Astrocyte of the spinal cord (primary cell): ENCODE data around the gene EIF1B.

Experiments used
- DNase-seq: peaks from one replicate; pipeline ENCODE4 v3.0.0; 2011; ENCODE audit warnings: low read depth, low spot score
- H3K4me3 ChIP-seq: 2 replicates; pipeline ENCODE4 v1.5.1; 2011; ENCODE audit warnings: low read depth, mild to moderate bottlenecking, low read length, moderate library complexity
- in situ Hi-C: cut with HindIII; loops from 2 replicates; pipeline ENCODE4 v1.10.0; 2017; ENCODE audit warnings: low sequenced_read_pairs
- TF ChIP-seq, protein P1 (sequence below): IDR thresholded peaks from 2 replicates; pipeline ENCODE4 v1.5.1; 2012; ENCODE audit warnings: low read depth, mild to moderate bottlenecking, low read length, inconsistent platforms

Gene EIF1B

GRCh38 chr3:40294434-40294833 lies 15.1 kb upstream of the EIF1B start:
- no peak for DNase-seq
- TF ChIP-seq, protein P1, sequence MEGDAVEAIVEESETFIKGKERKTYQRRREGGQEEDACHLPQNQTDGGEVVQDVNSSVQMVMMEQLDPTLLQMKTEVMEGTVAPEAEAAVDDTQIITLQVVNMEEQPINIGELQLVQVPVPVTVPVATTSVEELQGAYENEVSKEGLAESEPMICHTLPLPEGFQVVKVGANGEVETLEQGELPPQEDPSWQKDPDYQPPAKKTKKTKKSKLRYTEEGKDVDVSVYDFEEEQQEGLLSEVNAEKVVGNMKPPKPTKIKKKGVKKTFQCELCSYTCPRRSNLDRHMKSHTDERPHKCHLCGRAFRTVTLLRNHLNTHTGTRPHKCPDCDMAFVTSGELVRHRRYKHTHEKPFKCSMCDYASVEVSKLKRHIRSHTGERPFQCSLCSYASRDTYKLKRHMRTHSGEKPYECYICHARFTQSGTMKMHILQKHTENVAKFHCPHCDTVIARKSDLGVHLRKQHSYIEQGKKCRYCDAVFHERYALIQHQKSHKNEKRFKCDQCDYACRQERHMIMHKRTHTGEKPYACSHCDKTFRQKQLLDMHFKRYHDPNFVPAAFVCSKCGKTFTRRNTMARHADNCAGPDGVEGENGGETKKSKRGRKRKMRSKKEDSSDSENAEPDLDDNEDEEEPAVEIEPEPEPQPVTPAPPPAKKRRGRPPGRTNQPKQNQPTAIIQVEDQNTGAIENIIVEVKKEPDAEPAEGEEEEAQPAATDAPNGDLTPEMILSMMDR = no peak
- in situ Hi-C loops = no loop called here
- H3K4me3 ChIP-seq = no peak overlapping the region

DNA sequence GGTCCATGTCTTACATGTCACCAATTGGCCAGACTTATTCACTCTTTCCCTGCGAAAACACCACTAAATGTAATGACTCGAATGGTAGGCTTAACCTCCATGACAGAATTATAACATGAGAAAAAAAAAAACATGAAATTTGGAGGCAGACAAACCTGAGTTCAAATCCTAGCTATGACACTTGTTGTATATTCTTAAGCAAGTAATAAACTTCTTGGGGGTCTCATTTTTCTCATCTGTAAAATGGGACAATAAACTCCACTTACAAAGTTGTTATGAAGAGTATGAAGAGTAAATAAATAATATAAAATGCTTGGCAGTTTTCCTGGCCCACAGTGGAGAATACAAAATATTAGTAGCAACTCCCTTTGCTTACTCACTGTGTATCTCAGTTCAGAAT lies 11.4 kb upstream of the EIF1B start:
- H3K4me3 ChIP-seq = no peak overlapping the region
- no peak for DNase-seq
- in situ Hi-C loops = no loop called here
- TF ChIP-seq, protein P1 = no peak

DNA sequence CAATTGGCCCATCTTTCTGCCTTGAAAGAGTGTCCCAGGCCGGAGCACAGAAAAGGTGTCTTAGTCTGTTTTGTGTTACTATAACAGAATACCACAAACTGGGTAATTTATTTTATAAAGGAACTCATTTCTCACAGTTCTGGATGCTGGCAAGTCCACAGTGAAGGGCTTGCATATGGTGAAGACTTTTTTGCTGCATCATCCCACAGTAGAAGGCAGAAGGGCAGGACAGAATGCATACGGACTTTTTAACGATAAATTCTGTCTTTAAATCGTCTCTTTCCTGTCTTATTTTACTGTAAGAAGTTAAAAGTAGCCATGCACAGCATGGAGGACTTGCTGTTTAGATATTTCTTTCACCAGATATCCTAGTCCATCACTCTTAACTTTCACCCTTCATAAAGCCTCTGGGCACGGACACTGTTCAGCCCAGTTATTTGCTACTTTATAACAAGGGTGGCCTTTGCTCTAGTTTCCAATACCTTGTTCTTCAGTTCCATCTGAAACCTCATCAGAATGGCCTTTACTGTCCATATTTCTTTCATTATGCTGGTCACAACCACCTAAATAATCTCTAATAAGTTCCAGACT lies 10.3 kb upstream of the EIF1B start:
- DNase-seq = no peak
- in situ Hi-C loops = no loop called here
- TF ChIP-seq, protein P1 = no peak
- no peak overlapping the region for H3K4me3 ChIP-seq

- TF ChIP-seq, protein P1 = no peak
- peak; percentile 67 for DNase-seq
- H3K4me3 ChIP-seq = no peak overlapping the region
- in situ Hi-C loops = no loop called here
Observed at GRCh38 chr3:40299721-40300335, 9.7 kb upstream of the EIF1B start.

DNA sequence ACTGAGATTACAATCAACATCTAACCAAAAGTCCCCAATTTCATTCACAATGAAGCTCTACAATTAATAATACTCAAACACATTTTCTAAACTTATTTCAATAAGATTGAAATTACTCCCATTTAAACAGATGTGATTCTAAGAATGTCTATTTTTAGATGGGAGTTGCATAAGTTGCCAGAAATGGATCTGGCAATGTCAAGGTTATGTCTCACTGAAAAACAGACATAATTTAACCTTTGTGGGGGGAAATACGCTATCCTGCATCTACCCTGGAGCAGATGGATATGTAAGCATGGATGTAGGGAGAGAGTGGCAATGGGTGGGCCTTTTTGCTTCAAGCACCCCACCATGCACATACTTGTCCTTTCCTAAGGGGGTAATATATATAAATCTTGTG lies 6.7 kb upstream of the EIF1B start:
- no peak overlapping the region for H3K4me3 ChIP-seq
- no peak for DNase-seq
- TF ChIP-seq, protein P1 = no peak
- in situ Hi-C loops = no loop called here

DNA sequence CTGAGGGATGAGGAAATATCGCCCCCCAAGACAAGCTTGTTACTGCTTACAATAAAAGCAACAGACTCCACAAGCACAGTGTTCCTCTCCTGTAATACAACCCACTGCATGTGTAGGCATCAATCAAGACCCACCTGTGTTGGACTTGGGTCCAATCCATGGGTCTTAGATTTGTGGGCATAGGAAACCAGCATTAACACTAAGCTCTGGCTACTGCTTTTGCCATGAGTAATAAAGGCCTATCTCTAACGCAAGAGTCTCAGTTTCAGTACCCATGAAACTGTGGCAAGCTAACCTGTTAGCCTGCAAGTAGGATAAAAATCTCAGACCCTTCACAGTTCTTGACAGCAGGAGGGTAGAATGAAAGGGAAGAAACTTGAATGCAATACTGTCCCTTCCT lies 5.2 kb upstream of the EIF1B start:
- DNase-seq = no peak
- H3K4me3 ChIP-seq = no peak overlapping the region
- in situ Hi-C loops = no loop called here
- TF ChIP-seq, protein P1 = no peak
